Pulmonary artery endothelial cell (primary cell): Measurements from ENCODE around the gene ZNF57. TPM values are rescaled to one million over a fixed set of nuclear protein-coding genes. Genes with fewer than 3 reads are reported as not detected.
"Not testable (repeated sequence)": the region's sequence is repeated elsewhere in the genome, so short reads cannot be mapped to it uniquely, and the experiment has no call there.

Experiments used
- DNase-seq: peaks from one replicate; pipeline ENCODE4 v3.0.0-alpha.2; 2011; ENCODE audit warnings: low read depth, low spot score
- total RNA-seq: library from RNA; depleted of rRNA; stranded (reverse); fragments of >200 nt; gene quantifications from 2 replicates; pipeline ENCODE4 v1.2.3, GENCODE V29; 2014

ZNF57 gene
- total RNA-seq, 1 donor from 2014 or later: 7.0 TPM

DNA sequence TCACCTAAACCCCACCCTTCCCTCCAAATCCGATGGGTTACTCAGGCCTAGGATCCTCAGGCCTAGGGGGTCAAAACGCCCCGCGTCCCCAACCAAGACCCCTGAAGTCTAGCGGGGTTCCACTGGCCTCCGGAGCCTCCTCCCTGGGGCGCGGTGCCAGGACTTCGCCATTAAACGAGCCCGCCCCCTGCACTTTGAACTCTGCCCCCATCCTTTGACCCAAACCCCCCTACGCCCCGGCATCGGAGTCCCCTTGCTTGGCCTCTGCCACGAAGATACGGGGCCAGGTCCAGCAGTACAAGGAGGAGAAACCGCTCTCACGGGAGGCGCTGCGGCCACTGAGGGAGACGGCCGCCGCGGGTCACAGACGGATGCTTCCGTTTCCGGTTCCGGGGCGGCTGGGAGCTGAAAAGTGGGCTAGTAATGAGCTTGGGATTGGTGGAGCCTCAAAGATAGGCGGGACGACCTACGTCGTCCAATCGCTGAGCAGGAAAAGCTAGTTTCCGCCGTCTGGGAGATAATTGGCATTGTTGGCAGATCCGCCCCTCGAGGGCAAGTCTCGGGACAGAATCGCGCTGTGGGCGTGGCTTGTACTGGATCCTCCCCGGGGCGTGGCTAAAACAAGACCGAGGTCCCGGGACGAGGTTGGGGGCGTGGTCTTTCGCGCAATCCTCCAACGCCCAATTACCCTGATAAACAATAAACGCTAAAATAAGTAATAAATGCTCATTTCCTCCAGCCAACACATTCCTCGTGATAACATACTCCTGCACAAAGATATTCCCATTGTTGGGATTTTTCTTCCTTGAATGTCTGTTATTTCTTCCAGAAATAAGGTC is 49.8 kb downstream of the ZNF57 start:
- DNase-seq: peak; percentile 98

DNA sequence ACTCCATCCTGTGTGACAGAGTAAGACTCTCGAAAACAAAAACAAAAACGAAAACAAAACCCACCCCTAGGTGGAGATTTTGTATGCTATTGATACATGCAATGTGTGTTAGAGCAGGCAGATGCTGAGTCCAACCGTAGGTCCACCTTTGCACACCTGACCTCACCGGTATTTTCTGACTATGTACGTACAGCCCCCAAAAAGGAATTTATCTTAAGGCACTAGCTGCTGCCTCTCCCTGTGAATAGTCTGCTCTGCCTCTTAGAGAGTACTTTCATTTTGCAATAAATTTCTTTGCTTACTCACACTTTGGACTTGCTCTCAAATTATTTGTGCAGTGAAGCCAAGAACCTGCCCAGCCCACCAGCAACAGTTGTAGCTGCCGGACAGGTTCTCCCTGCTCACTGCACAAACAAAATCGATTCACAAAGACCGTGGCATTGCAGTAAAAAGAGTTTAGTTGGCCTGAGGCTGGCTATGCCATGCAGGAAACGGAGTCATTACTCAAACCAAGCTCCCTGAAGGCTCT is 52.3 kb downstream of the ZNF57 start:
- no peak for DNase-seq

DNA sequence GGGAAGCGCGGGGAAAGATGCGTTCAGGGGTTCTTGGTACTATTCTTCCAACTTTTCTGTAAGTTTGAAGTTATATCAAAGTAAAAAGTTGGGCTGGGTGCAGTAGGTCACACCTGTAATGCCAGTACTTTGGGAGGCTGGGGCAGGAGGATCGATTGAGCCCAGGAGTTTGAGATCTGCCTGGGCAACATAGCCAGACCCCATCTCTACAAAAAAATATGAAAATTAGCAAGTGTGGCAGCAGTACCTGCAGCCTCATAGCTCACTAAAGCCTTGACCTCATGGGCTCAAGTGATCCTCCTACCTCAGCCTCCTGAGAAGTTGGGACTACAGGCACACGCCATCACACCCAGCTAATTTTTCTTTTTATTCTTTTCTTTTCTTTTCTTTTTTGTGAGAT is 56.4 kb downstream of the ZNF57 start:
- DNase-seq: no peak

DNA sequence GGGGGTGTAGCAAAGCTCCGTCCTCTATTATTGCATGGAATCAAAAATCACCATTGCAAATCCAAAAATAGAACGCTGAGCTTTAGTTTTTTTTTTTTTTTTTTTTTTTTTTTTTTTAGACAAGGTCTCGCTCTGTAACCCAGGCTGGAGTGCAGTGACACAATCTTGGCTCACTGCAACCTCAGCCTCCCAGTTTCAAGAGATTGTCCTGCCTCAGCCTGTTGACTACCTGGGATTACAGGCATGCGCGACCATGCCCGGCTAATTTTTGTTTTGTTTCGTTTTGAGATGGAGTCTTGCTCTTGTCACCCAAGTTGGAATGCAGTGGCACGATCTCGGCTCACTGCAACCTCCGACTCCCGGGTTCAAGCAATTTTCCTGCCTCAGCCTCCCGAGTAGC is 59.4 kb downstream of the ZNF57 start:
- DNase-seq: no peak

DNA sequence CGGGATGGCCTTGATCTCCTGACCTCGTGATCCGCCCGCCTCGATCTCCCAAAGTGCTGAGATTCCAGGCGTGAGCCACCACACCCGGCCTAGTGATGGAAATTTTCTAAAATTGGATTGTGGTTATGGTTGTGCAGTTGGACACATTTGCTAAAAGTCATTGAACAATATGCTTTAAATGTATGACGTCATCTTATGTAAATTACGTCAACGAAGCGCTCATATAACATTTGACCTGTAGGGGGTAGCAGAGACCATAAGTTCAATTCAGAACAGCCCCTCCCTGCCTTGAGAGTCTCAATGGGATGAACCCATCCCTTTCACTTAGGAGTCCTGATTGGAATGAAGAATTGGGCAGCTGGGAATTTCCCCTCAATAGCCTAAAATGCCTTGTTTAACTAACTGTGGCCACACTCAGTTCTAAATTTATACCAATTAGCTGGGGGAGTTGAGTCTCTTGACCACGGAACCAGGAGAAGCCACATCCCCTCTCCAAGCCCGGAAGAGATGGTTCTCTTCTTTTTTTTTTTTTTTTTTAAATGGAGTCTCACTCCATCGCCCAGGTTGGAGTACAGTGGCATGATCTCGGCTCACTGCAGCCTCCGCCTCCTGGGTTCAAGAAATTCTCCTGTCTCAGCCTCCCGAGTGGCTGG is 61.4 kb downstream of the ZNF57 start:
- no peak for DNase-seq

DNA sequence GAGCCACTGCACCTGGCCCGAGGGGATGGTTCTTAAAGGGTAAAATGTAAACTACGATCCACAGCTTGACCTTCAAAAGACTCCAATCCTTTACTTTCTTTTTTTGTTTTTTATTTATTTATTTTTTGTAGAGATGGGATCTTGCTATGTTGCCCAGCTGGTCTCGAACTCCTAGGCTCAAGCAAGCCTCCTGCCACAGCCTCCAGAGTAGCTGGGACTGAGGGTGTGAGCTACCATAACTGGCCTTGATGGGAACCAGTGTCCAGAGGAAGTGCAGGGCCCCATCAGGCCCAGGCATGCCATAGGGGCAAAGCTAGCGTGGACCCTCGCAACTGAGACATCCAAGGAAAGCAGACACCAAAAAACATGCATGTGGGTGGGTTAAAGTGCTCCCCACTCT is 62.4 kb downstream of the ZNF57 start:
- DNase-seq: no peak

DNA sequence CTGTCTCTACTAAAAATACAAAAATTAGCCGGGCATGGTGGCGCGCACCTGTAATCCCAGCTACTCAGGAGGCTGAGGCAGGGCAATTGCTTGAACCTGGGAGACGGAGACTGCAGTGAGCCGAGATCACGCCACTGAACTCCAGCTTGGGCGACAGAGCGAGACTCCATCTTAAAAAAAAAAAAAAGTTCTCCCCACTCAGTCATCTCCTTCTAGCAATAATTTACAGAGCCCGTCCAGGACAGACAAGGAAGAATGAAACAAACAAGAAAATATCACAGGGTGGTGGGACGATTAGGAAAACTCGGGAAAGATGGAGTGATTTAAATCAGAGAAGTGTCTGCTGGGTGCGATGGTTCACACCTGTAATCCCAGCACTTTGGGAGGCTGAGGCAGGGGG is 62.9 kb downstream of the ZNF57 start:
- not testable (repeated sequence) for DNase-seq

DNA sequence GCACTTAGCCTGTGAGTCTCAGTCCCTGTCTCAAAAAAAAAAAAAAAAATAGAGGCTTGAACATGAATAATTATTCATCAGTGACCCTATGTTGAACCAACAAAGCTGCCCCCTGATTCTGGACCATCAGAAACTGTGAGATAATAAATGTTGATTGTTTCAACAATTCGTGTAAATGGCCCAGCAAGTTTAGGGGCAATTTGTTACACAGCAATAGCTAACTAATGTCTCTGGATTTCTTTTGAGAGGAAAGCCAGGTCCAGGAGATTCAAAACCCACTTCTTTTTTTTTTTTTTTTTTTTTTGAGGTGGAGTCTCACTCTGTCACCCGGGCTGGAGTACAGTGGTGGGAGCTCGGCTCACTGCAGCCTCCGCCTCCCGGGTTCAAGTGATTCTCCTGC is 64.1 kb downstream of the ZNF57 start:
- DNase-seq: no peak

DNA sequence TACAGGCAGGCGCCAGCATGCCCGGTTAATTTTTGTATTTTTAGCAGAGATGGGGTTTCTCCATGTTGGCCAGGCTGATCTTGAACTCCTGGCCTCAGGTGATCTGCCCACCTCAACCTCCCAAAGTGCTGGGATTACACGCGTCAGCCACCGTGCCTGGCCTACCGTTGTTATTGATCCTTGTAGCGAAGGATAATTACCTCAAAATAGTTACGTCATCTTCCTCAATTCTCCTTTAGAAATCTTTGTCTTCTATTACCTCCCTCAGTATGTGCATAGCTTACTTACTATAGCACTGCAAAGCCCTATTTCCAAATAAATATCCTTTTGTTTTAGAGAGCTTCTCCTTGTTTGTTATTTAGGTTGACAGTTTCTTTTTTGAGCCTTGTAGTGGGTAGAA is 67.2 kb downstream of the ZNF57 start:
- no peak for DNase-seq

Other genes starting within 250 kb of the ZNF57 start
- gene GNG7, start 198.2 kb upstream of the ZNF57 start, total RNA-seq: 0.11 and 0.20 TPM in 2 replicates
- gene DIRAS1, start 179.6 kb upstream of the ZNF57 start, total RNA-seq: under 0.01 and 0.04 TPM in 2 replicates
- 18.0 and 25.9 TPM in 2 replicates for gene SLC39A3, start 160.9 kb upstream of the ZNF57 start, total RNA-seq
- gene SGTA, start 117.7 kb upstream of the ZNF57 start, total RNA-seq: 49.1 and 55.0 TPM in 2 replicates
- gene THOP1, start 115.4 kb upstream of the ZNF57 start, total RNA-seq: 187 and 195 TPM in 2 replicates
- 2.4 and 3.2 TPM in 2 replicates for gene ZNF554, start 81.1 kb upstream of the ZNF57 start, total RNA-seq
- 4.7 and 7.4 TPM in 2 replicates for gene ZNF555, start 59.5 kb upstream of the ZNF57 start, total RNA-seq
- gene ZNF556, start 33.6 kb upstream of the ZNF57 start, total RNA-seq: 0.04 TPM in 1 of 2 replicates, not detected in the other
- gene ZNF77, start 44.0 kb downstream of the ZNF57 start, total RNA-seq: 7.6 and 8.6 TPM in 2 replicates
- 1.9 and 3.4 TPM in 2 replicates for gene TLE6, start 76.6 kb downstream of the ZNF57 start, total RNA-seq
- gene TLE2, start 128.4 kb downstream of the ZNF57 start, total RNA-seq: 19.2 and 20.6 TPM in 2 replicates
- 103 and 129 TPM in 2 replicates for gene TLE5, start 161.6 kb downstream of the ZNF57 start, total RNA-seq
- 87.8 and 108 TPM in 2 replicates for gene GNA11, start 193.4 kb downstream of the ZNF57 start, total RNA-seq
- gene GNA15, start 235.1 kb downstream of the ZNF57 start, total RNA-seq: 0.04 and 0.07 TPM in 2 replicates